DND-41 (cell line): ENCODE data around the gene STPG4.

ENCODE experiments used
- ATAC-seq: fragments of 200-7000 bp; cut with Tn5 transposase; 3 replicates; pipeline ENCODE4 v1.9.1; 2021; ENCODE audit warnings: low read depth; ENCODE audit not compliant: insufficient read depth
- DNase-seq: peaks from one replicate; pipeline ENCODE4 v3.0.0-alpha.2; 2020
- H2AFZ ChIP-seq: 2 replicates; pipeline ENCODE4 v1.6.0; 2012; ENCODE audit warnings: low read depth, low read length
- H3K27ac ChIP-seq: 2 replicates; pipeline ENCODE4 v1.5.1; 2012; ENCODE audit warnings: low read length, inconsistent platforms
- H3K27me3 ChIP-seq: fragments of 200-600 bp; sonication (generic); 2 replicates; pipeline ENCODE4 v1.6.0; 2012; ENCODE audit warnings: low read length, mild to moderate bottlenecking, inconsistent platforms; ENCODE audit not compliant: insufficient read depth, poor library complexity
- H3K36me3 ChIP-seq: 2 replicates; pipeline ENCODE4 v1.5.1; 2012; ENCODE audit warnings: low read length, inconsistent platforms; ENCODE audit not compliant: insufficient read depth
- H3K4me1 ChIP-seq: 2 replicates; pipeline ENCODE4 v1.5.1; 2012; ENCODE audit warnings: mild to moderate bottlenecking, low read length; ENCODE audit not compliant: insufficient read depth
- H3K4me2 ChIP-seq: 2 replicates; pipeline ENCODE4 v1.6.0; 2012; ENCODE audit warnings: mild to moderate bottlenecking, moderate library complexity, low read length, inconsistent platforms; ENCODE audit not compliant: insufficient read depth
- H3K4me3 ChIP-seq, 2 experiments: fragments of 200-600 bp in 1 of 2; shearing (Covaris generic) in 1 of 2; 2 replicates each; pipeline ENCODE4 v1.5.1; 2012 to 2016; ENCODE audit warnings: inconsistent platforms in 2 of 2, low read length in 2 of 2, mild to moderate bottlenecking in 2 of 2, low read depth in 1 of 2, moderate library complexity in 1 of 2
- H3K79me2 ChIP-seq: 2 replicates; pipeline ENCODE4 v1.6.0; 2012; ENCODE audit warnings: low read length, inconsistent platforms; ENCODE audit not compliant: insufficient read depth
- H3K9ac ChIP-seq: 2 replicates; pipeline ENCODE4 v1.6.0; 2012; ENCODE audit warnings: low read depth, mild to moderate bottlenecking, inconsistent platforms, low read length, moderate library complexity
- H3K9me3 ChIP-seq: 2 replicates; pipeline ENCODE4 v1.5.1; 2012; ENCODE audit warnings: low read length, moderate library complexity, mild to moderate bottlenecking, inconsistent platforms; ENCODE audit not compliant: insufficient read depth, severe bottlenecking
- H4K20me1 ChIP-seq: 2 replicates; pipeline ENCODE4 v1.6.0; 2012; ENCODE audit warnings: low read length; ENCODE audit not compliant: insufficient read depth
- EZH2 ChIP-seq: IDR thresholded peaks from 3 replicates; pipeline ENCODE4 v1.6.1; 2012; ENCODE audit warnings: borderline replicate concordance, low read depth, mild to moderate bottlenecking, moderate library complexity, low read length, inconsistent platforms; ENCODE audit not compliant: severe bottlenecking
- TF ChIP-seq, protein P1 (sequence below): IDR thresholded peaks from 2 replicates; pipeline ENCODE4 v1.5.1; 2012; ENCODE audit warnings: borderline replicate concordance, low read length, moderate library complexity, mild to moderate bottlenecking; ENCODE audit not compliant: poor library complexity, severe bottlenecking; ENCODE audit errors: extremely low read depth

STPG4 gene

DNA sequence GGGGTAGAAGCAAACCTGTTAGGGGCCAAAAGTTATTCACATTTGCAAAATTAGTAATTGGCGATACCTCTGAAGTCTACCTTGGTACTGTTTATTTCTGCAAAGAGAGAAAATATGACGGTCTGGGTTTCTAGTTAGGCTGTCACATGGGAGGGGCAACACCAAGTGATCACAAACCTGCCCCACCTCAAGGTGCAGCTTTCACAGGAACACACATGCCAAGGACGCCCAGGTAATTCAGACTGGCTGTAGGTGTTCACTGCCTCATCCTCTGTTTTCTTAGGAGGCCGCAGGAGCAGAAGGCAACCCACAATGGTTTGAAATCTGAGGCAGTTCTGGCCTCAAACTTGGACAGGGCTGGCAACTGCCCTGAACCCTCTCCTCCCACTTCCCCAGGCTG lies 56.2 kb downstream of the STPG4 start:
- DNase-seq (no peak), ATAC-seq (no peak)
- H3K27ac ChIP-seq: no peak overlapping the region
- H3K9ac ChIP-seq: no peak overlapping the region
- H3K27me3 ChIP-seq: no peaks in the 10 kb centered on the region
- H2AFZ ChIP-seq: no peak overlapping the region
- H3K79me2 ChIP-seq: no peaks in the 10 kb centered on the region
- no peaks in the 10 kb centered on the region for H3K4me1 ChIP-seq
- no peaks in the 10 kb centered on the region for H3K36me3 ChIP-seq
- H3K9me3 ChIP-seq: no peaks in the 10 kb centered on the region
- no peaks in the 10 kb centered on the region for H4K20me1 ChIP-seq
- H3K4me2 ChIP-seq: no peak overlapping the region
- no peak overlapping the region for H3K4me3 ChIP-seq
- no peak for TF ChIP-seq EZH2
- TF ChIP-seq, protein P1, sequence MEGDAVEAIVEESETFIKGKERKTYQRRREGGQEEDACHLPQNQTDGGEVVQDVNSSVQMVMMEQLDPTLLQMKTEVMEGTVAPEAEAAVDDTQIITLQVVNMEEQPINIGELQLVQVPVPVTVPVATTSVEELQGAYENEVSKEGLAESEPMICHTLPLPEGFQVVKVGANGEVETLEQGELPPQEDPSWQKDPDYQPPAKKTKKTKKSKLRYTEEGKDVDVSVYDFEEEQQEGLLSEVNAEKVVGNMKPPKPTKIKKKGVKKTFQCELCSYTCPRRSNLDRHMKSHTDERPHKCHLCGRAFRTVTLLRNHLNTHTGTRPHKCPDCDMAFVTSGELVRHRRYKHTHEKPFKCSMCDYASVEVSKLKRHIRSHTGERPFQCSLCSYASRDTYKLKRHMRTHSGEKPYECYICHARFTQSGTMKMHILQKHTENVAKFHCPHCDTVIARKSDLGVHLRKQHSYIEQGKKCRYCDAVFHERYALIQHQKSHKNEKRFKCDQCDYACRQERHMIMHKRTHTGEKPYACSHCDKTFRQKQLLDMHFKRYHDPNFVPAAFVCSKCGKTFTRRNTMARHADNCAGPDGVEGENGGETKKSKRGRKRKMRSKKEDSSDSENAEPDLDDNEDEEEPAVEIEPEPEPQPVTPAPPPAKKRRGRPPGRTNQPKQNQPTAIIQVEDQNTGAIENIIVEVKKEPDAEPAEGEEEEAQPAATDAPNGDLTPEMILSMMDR: no peak

DNA sequence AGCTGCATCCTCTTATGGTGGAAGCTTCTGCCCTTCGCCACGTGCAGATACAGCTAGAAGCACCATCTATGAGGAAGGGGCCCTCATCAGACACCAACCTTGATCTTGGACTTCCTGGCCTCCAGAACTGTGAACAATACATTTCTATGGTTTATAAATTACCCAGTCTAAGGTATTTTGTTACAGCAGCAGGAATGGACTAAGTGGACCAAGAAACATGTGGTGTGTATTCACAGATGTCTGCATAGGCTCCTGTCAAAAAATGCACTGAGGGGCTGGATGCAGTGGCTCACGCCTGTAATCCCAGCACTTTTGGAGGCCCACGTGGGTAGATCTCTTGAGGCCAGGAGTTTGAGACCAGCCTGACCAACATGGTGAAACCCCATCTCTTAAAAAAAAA lies 57.5 kb downstream of the STPG4 start:
- no peak overlapping the region for H3K4me3 ChIP-seq
- no peak overlapping the region for H3K9ac ChIP-seq
- H3K27ac ChIP-seq: no peak overlapping the region
- ATAC-seq (no peak), DNase-seq (no peak)
- no peaks in the 10 kb centered on the region for H3K36me3 ChIP-seq
- H3K79me2 ChIP-seq: no peaks in the 10 kb centered on the region
- H3K4me2 ChIP-seq: no peak overlapping the region
- H4K20me1 ChIP-seq: no peaks in the 10 kb centered on the region
- TF ChIP-seq, protein P1: no peak
- no peak for TF ChIP-seq EZH2
- H3K4me1 ChIP-seq: no peaks in the 10 kb centered on the region
- no peaks in the 10 kb centered on the region for H3K27me3 ChIP-seq
- H3K9me3 ChIP-seq: no peaks in the 10 kb centered on the region
- H2AFZ ChIP-seq: no peak overlapping the region

DNA sequence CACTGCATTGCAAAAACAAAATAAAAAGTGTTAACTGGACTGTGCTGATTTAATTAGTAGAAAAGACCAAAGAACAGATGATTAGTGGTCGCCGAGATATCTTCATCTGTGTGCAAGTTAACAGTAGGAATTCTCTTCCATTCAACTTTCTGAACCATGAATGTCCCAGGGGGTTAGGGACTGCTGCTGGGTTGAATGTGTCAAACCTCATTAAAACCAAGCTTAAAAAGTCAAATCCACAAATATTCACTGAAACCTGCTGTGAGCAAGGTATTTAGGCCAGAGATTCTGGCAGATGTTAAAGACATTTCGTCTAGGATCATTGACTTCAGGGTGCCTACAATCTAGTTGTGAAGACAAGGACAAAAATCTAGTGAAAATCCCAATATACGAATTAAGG lies 58.7 kb downstream of the STPG4 start:
- Histone ChIP-seq H3K4me3 (no peak overlapping the region), H3K36me3 (no peaks in the 10 kb centered on the region), H2AFZ (no peak overlapping the region), H4K20me1 (no peaks in the 10 kb centered on the region), H3K4me1 (no peaks in the 10 kb centered on the region), H3K9me3 (no peaks in the 10 kb centered on the region), H3K79me2 (no peaks in the 10 kb centered on the region), H3K4me2 (no peak overlapping the region), H3K27me3 (no peaks in the 10 kb centered on the region), H3K27ac (no peak overlapping the region), H3K9ac (no peak overlapping the region)
- no peak for TF ChIP-seq EZH2
- TF ChIP-seq, protein P1: no peak
- ATAC-seq (no peak), DNase-seq (no peak)
